ENCODE results near the gene TVP23B.
"Not testable (repeated sequence)": the region's sequence is repeated elsewhere in the genome, so short reads cannot be mapped to it uniquely, and the experiment has no call there.

- not testable (repeated sequence) for TF ChIP-seq POLR2AphosphoS5 (IDR thresholded peaks at IDR 0.05; ENCODE audit: low read depth, low read length); TAF1 (IDR thresholded peaks at IDR 0.05; ENCODE audit: borderline replicate concordance, low read depth, low read length)
These were observed 23.5 kb upstream of the TVP23B start for GRCh38 chr17:18757368-18758044.
